Nephron (organoid): ENCODE data around the gene FASN.

ENCODE experiments used
- H3K27ac Mint-ChIP-seq, 3 experiments: 2 replicates each; pipeline ENCODE4 v1.8.0; 2020; ENCODE audit warnings: mixed read lengths in 3 of 3, mild to moderate bottlenecking in 2 of 3, moderate library complexity in 1 of 3
- H3K27me3 Mint-ChIP-seq: 2 replicates; pipeline ENCODE4 v1.8.0; 2021; ENCODE audit warnings: low read depth, mild to moderate bottlenecking, moderate library complexity, mixed read lengths
- H3K36me3 Mint-ChIP-seq: 2 replicates; pipeline ENCODE4 v1.8.0; 2020; ENCODE audit warnings: low read depth, mixed read lengths
- H3K4me1 Mint-ChIP-seq: 2 replicates; pipeline ENCODE4 v1.8.0; 2020; ENCODE audit warnings: mixed read lengths
- H3K4me3 Mint-ChIP-seq, 3 experiments: 2 replicates each; pipeline ENCODE4 v1.8.0; 2020; ENCODE audit warnings: mild to moderate bottlenecking in 3 of 3, mixed read lengths in 3 of 3, moderate library complexity in 2 of 3
- H3K9me3 Mint-ChIP-seq: 2 replicates; pipeline ENCODE4 v1.8.0; 2020; ENCODE audit warnings: mixed read lengths
- CTCF ChIP-seq, 3 experiments: fragments of 200-600 bp; sonication (generic); IDR thresholded peaks; one replicate each; pipeline ENCODE4 v1.5.0; 2021; ENCODE audit warnings: antibody characterized with exemption in 3 of 3; ENCODE audit not compliant: unreplicated experiment in 3 of 3

Gene FASN

GRCh38 chr17:82087961-82088837, 9.8 kb downstream of the FASN start:
- Mint-ChIP-seq H3K4me3 (no peak overlapping the region), H3K27me3 (no peaks in the 10 kb centered on the region), H3K36me3 (peaks cover 9% of the 10 kb centered on the region), H3K9me3 (no peaks in the 10 kb centered on the region), H3K4me1 (no peaks in the 10 kb centered on the region), H3K27ac (no peak overlapping the region)
- no peak for TF ChIP-seq CTCF (IDR thresholded peaks at IDR 0.05; ENCODE audit: unreplicated experiment in 3 of 3)

GRCh38 chr17:82086941-82087906, 10.8 kb downstream of the FASN start:
- no peak overlapping the region for H3K27ac Mint-ChIP-seq
- H3K36me3 Mint-ChIP-seq: peaks cover 7% of the 10 kb centered on the region
- no peaks in the 10 kb centered on the region for H3K4me1 Mint-ChIP-seq
- TF ChIP-seq CTCF (IDR thresholded peaks at IDR 0.05; ENCODE audit: unreplicated experiment in 3 of 3): no peak
- no peaks in the 10 kb centered on the region for H3K9me3 Mint-ChIP-seq
- H3K4me3 Mint-ChIP-seq: no peak overlapping the region
- H3K27me3 Mint-ChIP-seq: no peaks in the 10 kb centered on the region

GRCh38 chr17:82085931-82086764, 11.9 kb downstream of the FASN start:
- no peak for TF ChIP-seq CTCF (IDR thresholded peaks at IDR 0.05; ENCODE audit: unreplicated experiment in 3 of 3)

GRCh38 chr17:82085031-82085861, 12.8 kb downstream of the FASN start:
- no peak for TF ChIP-seq CTCF (IDR thresholded peaks at IDR 0.05; ENCODE audit: unreplicated experiment in 3 of 3)
- H3K27ac Mint-ChIP-seq: no peak overlapping the region
- no peaks in the 10 kb centered on the region for H3K4me1 Mint-ChIP-seq
- no peak overlapping the region for H3K4me3 Mint-ChIP-seq
- H3K9me3 Mint-ChIP-seq: no peaks in the 10 kb centered on the region
- no peaks in the 10 kb centered on the region for H3K27me3 Mint-ChIP-seq
- peaks cover 7% of the 10 kb centered on the region for H3K36me3 Mint-ChIP-seq

More at GRCh38 chr17:82085931-82086764, 11.9 kb downstream of the FASN start:
- H3K9me3 Mint-ChIP-seq: no peaks in the 10 kb centered on the region
- peaks cover 7% of the 10 kb centered on the region for H3K36me3 Mint-ChIP-seq
- no peak overlapping the region for H3K27ac Mint-ChIP-seq
- no peaks in the 10 kb centered on the region for H3K4me1 Mint-ChIP-seq
- H3K27me3 Mint-ChIP-seq: no peaks in the 10 kb centered on the region
- no peak overlapping the region for H3K4me3 Mint-ChIP-seq
